ENCODE measurements around the gene HLA-DQA1.
"Not testable (repeated sequence)": the region's sequence is repeated elsewhere in the genome, so short reads cannot be mapped to it uniquely, and the experiment has no call there.

The HLA-DQA1 gene

DNA sequence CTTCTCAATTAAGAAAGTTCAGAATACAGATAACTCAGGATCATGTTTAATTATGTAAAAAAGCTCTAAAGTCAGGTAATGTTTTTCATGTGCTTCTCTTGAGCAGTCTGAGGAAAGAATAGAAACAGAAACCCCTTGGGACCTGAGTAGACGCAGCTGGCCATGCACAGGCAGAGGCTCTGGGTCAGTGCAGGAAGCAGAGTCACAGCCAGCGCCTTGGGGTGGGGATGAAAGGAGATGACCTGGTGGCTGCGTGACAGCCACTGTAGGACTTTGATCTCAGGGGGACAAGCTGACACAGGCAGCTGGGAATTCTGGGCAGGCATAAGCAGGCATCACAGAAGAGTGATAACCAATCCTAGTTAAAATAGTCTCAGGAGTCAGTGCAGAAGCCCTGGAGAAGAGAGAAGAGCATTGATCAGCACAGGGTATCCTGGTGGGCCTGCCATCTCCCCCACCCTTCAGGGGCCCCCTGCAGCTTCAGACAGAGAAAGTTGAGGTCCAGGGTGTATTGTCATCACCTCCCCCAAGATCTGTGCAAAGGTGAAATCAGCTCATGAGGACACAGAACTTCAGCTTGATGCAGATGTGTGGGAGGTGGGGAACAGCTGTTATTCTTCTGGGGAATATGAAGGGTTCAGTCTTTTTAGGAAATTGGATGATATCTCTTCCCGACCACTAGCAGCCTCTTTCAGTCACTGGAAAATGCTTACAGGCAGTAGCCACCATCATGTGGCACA, 22.8 kb downstream of the HLA-DQA1 start:
- no peak for DNase-seq (ENCODE audit: low spot score)

DNA sequence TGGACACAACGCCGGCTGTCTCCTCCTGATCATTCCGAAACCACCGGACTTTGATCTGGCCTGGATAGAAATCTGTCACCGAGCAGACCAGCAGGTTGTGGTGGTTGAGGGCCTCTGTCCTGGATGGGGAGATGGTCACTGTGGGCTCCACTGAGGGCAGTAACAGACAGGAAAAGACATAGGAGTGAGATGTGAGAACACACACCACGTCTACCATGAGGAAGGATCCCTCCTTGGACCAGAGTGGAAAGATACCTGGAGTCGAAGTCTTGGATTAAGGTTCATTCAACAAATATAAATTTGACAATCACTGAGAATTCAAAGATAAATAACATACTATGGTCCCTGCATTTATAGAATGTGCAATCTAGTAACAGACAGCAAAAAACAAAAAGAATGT, 24.9 kb downstream of the HLA-DQA1 start:
- no peak for DNase-seq (ENCODE audit: low spot score)

DNA sequence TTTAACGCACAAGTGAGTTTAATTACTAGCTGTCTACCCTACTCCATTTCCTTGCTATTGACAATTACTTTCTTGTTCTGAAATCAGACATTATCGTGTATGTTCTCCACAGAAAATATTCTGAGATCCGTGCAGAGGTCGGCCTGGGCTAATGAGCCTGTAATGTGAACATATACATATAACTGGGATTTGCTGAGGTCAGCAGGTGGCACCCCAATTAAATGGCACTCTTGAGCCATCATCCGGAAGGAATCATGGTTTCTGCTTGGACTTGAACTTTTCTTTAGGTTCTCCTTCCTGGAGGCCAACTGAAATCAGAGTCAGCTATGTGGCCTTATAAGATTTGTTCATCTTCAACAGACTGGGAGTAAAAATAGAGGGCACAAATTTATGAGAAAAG, 25.6 kb downstream of the HLA-DQA1 start:
- no peak for DNase-seq (ENCODE audit: low spot score)

DNA sequence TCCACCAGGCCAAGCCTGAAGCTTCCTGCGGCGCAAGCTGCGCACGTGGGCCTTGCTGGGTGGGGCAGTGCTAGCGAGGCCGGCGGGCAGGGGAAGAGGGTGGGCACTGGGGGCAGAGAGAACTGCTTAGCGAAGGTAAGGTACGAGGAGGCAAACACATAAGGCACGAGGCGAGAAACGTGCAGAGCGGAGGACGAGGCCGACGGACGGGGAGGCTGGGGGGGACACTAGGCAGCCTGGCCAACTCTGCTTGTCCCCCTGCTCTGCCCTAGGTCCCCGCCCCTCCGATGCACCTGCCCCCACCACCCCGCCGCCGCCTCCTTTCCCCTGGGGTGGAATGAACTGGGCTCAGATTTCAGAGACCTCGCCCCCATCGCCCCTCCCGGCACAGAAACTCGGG, 27.1 kb downstream of the HLA-DQA1 start:
- no peak for DNase-seq (ENCODE audit: low spot score)

DNA sequence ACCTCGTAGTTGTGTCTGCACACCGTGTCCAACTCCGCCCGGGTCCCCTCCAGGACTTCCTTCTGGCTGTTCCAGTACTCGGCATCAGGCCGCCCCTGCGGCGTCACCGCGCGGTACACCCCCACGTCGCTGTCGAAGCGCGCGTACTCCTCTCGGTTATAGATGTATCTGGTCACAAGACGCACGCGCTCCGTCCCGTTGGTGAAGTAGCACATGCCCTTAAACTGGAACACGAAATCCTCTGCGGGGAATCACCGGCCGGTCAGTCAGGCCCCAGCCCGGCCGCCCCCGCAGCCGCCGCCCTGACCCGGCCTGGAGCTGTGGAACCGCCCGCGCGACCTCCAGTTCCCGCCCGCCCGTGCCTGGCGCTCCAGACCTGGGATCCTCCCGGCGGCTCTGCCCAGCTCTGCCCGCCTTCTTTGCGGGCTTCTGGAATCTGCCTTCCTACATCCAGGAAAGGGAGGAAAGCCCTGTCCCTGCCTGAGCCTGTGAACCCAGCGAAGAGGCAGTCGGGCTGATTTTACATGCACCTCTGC, 27.7 kb downstream of the HLA-DQA1 start:
- DNase-seq (ENCODE audit: low spot score) = no peak

DNA sequence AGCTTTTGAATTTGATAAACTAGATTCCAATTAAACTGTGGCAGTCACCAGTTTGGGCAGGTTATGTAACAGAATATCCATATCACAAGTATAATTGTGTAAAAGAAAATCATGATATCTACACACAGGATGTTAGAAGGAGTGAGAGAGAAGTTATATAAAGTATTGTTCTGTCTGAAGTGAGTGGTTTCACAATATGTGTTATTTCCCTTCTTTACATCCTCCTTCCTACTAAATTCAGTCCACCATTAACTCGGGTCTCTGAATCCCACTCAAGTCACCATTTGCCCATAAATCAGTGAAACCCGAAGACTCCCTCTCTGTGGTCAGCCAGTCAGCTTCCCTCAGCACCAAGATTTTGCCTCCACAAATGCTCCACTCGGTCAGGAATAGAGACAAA, 28.5 kb downstream of the HLA-DQA1 start:
- no peak for DNase-seq (ENCODE audit: low spot score)

DNA sequence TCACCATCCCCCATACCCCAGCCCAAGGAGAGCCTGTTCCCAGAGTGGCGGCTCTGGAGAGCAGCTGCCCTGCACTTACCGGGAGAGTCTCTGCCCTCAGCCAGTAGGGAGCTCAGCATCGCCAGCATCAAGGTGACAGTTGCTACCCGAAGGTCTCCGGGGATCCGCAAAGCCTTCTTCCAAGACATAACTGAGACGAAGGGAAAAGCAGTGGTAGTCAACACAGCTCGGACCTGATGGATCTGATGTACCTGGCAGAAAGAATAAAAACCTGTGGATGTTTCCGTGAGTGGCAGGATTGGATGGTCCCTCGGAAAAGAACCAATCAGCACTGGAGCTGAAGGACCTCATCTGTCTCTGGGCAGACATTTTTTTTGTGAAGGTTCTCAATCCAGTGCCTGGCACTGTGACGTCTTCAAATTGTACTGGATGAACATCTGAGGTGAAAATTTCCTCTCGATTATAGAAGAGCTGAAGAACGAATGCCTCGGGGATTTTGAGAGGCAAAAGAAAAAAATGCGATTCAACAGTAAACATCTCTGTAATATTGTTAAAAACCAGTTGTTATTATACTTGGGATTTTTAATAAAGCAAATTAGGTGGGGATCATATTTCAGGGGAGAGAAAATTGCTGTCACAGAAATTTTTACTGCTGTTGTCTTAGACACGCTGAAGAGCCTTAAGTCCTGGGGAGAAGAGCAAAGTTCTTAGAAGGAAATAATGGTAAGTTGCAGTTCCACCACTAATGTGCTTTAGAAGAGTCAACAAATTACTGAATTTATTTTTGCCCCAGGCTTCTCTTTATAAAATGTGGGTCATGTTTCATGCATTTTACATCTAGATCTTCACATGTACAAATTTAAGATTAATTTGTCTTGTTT, 29.5 kb downstream of the HLA-DQA1 start, which contains the start of gene HLA-DQB1:
Gene HLA-DQB1, minus strand, starts transcription at position 238 of the 881 bp plus-strand sequence. Its CDS starts 50 bp downstream, at position 188.
- peak; percentile 15 for DNase-seq (ENCODE audit: low spot score)

DNA sequence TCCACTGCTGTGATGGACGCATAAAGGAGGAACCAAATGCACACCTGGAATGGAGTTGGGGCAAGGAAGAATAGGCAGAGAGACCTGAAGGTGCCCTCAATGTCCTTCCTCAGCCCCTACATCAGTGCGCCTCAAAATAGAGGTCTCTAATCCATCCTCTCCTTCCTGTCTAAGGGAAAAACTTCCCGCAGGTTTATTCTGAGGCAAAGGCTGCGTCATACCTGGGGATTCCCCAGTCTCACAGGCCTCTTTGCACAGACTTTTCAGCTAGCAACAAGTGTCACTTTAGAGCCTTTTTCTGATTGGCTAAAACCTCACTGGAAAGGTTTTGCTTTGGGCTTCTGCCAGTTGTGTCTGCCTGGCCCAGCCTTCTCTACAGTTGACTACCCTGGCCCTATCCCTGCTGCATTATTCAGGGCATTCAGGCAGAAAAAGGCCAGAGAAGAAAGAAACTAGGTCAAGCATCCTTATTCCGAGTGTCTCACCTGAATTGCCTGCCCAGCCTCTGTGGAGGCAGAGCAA, 31.1 kb downstream of the HLA-DQA1 start:
- DNase-seq (ENCODE audit: low spot score) = peak; percentile 20

DNA sequence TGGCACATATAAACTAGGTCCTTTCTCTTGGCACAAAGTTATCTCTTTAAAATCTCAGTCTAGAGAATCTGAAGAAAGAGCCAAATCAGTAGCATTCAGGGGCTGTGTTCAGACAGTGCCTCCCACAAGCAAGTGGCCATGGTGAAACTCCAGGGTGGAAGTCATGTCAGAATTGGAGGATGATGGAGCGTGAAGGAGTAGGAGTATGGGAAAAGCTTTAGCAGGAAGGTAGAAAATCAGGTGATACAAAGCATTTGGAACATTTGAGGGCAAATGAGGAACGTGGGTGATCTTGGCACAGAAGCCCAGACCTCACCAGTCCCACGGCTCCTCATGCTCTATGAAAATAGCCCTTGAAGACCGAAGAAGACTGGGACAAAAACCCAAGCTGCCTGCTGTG, 32.0 kb downstream of the HLA-DQA1 start:
- DNase-seq (ENCODE audit: low spot score) = no peak

DNA sequence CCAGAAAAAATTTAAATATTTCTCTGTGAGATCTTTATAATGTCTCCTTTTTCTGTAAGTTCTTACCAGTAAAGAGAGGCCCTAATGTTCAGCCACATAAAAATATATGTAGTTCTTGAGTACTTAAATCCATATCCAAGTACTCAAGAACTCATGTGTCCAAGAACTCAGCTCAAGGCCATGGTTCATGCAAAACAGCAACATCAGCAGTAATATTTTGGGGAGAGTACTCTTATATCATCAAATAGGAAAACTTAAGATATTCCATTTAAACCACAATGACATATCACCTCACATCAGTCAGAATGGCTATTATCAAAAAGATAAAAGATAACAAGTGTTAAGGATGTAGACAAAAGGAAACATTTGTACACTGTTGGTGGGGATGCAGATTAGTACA, 32.7 kb downstream of the HLA-DQA1 start:
- no peak for DNase-seq (ENCODE audit: low spot score)

DNA sequence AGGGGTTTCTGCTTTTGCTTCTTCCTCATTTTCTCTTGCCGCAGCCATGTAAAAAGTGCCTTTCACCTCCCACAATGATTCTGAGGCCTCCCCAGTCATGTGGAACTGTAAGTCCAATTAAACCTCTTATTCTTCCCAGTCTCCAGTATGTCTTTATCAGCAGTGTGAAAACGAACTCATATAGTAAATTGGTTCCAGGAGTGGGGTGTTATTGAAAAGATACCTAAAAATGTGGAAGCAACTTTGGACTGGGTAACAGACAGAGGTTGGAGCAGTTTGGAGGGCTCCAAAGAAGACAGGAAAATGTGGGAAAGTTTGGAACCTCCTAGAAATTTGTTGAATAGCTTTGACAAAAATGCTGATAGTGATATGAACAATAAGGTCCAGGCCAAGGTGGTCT, 34.7 kb downstream of the HLA-DQA1 start:
- not testable (repeated sequence) for DNase-seq (ENCODE audit: low spot score)

DNA sequence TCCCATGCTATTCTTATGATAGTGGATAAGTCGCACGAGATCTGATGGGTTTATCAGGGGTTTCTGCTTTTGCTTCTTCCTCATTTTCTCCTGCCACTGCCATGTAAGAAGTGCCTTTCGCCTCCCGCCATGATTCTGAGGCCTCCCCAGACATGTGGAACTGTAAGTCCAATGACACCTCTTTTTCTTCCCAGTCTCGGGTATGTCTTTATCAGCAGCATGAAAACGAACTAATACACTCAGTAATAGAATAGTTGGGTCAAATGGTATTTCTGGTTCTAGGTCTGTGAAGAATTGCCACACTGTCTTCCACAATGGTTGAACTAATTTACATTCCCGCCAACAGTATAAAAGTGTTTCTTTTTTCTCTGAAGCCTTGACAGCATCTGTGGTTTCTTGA, 36.9 kb downstream of the HLA-DQA1 start:
- not testable (repeated sequence) for DNase-seq (ENCODE audit: low spot score)

DNA sequence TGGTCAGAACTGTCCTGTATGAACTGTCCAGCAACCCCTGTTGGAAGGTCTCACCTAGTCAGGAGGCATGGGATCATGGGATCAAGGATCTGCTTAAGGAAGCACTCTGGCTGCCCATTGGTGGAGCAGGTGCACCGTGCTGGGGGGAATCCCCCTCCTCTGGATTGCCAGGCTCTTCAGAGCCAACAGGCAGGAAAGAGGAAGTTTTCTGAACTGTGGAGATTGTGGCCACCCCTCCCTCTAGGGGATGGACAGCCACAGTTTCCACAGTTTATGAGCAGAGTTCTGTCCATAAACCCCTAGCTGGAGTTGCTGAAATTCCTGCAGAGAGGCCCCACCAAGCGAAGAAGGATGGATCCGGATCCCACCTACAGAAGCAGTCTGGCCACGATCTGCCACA, 42.3 kb downstream of the HLA-DQA1 start:
- DNase-seq (ENCODE audit: low spot score) = no peak

DNA sequence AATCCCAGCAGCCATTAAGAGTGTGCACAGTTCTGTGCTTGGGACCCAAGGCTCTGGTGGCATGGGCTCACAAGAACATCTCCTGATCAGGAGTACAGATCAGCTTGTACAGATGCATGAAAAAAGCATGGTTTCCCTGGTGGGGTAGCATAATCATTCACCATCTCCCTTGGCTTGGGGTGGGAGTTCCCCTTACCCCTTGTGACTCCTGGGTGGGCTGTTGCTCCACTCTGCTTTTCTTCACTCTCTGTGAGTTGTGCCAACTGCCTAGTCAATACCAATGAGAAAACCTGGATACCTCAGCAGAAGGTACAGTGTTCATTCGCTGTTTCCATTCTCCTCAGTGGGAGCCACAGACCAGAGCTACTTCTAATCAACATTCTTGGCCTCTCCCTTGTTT, 42.8 kb downstream of the HLA-DQA1 start:
- DNase-seq (ENCODE audit: low spot score) = no peak

DNA sequence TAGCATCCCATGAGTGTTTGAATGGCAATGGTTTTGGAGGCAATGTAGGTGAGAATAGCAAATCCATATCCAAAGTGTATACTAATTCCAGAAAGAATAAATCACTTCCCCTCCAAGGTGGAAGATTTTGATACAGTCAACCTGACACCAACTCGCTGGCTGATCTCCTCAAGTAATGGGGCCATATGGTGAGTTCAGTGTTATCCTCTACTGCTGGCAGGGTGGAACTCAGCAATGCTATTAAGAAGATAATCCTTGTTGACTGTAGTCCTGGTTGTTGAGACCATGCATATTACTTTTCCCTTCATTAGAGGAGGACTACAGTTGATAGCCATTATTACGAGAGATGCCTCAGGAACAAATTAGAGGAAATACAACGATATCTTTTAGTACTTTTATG, 47.0 kb downstream of the HLA-DQA1 start:
- DNase-seq (ENCODE audit: low spot score) = no peak

DNA sequence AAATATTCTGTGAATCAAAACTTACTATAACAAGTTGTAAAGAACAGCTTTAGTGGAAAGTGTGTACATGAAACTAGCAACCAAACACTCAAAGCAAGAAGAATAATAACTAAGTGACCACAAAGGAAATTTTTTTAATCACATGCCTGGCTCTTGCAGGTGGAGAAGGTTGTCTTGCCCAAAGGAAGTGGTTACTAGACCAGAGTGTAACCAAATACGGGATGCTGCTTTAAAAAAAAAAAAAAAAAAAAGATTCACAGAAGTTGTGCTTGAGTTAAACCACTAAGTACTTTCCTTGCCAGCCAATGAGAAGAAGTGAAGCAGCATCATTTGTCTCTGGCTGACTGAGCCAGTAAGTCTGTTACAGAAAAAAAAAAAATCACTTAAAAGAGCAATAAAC, 48.4 kb downstream of the HLA-DQA1 start:
- DNase-seq (ENCODE audit: low spot score) = no peak

DNA sequence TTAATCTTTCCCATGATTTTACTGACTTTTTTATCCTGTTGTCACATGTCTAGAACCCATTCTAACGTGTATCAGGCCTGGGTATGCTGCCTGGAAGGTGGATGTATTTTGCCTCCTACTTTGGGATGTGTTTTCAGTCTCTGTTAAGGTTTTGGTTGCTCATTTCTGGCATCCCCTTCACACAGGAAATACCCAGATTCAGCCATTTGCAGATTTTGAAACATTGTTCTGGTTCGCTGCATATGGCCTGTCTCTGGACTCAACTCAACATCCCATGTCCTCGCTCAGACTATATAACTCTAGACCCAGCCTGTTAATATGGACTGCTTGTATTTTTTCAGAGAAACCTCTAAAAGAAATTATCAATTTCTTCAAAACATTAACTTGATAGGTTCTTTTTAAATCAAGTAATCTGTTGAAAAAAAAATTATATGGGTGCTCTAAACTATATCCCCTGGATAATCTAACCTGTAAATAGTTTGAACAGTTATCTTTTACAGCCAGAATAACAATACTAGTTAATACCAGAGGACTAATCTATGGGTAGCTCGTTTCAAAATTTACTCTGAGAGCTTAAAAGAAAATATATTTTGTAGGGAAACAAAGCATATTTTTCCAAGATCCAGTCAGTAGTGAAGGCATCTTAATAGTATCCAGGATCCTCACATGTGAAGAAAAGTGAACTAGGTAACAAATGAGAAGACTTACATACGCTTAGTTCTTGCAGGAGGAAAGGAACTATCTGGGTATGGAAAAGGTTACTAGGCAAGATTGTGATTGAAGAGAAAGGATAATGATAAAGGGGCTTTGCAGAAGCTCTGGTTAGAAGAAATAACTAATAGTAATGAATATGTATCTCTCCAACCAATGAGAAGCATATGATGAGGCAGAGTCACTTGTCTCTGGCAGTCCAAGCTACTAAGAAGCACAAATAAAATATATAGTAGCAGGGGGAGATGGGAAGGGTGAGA, 52.6 kb downstream of the HLA-DQA1 start:
- no peak for DNase-seq (ENCODE audit: low spot score)

DNA sequence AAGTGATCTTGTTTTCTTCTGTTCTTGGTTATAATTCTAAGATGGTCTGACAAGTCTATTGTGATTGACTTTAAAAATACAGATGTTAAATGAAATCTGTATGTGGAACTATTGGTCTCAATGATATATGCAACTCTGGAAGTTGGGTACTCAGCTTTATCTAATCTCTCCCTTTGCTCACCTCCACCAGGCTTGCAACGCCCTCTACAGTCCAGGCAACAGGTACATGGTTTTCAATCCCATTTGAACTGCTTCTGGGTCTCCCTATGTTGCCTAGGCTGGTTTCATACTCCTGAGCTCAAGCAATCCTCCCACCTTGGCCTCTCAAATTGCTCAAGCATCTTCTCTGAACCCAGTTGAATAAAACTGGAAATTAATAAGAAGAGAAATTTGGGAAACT, 54.8 kb downstream of the HLA-DQA1 start:
- peak; percentile 11 for DNase-seq (ENCODE audit: low spot score)
